ENCODE results near the gene MRC1. TPM values are rescaled to one million over a fixed set of nuclear protein-coding genes. Genes with fewer than 3 reads are reported as not detected.

The MRC1 gene
- total and polyA plus RNA-seq, 10 of the 15 experiments (the other 5 are each of a cell fraction or from before 2014, with no cell fraction given), result 0.01 to 0.21 (median 0.03) TPM; not detected in 5

DNA sequence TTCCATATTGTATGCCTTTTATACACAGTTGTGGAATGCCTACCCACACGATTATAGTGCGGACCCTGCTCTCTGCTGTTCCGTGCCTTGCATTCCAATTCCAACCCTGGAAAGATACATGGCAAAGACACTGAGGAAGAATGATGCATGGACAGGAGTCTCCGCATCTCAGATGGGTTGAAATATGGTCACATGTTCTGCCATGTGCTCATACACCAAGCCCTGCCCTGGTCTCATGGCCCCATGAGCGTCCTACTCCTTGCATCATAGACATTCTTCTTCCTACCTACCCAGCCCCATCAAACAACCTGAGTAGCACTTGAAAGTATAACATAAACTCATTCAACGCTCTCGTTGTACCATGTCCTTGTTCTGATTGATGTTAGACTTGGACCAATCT lies 148.9 kb downstream of the MRC1 start (continued):
- no peak for TF ChIP-seq MYC (IDR thresholded peaks at IDR 0.05; ENCODE audit: insufficient read depth, insufficient read length, insufficient replicate concordance, low read length, severe bottlenecking)
- TF ChIP-seq EZH2 (IDR thresholded peaks at IDR 0.05; ENCODE audit: borderline replicate concordance, control insufficient read depth, low read depth, low read length), result no peak
- TF ChIP-seq, protein P1, sequence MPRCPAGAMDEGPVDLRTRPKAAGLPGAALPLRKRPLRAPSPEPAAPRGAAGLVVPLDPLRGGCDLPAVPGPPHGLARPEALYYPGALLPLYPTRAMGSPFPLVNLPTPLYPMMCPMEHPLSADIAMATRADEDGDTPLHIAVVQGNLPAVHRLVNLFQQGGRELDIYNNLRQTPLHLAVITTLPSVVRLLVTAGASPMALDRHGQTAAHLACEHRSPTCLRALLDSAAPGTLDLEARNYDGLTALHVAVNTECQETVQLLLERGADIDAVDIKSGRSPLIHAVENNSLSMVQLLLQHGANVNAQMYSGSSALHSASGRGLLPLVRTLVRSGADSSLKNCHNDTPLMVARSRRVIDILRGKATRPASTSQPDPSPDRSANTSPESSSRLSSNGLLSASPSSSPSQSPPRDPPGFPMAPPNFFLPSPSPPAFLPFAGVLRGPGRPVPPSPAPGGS (IDR thresholded peaks at IDR 0.05; ENCODE audit: borderline replicate concordance, insufficient read depth, low read depth, low read length, poor library complexity, severe bottlenecking), result no peak
- no peak for TF ChIP-seq SMAD5 (IDR thresholded peaks at IDR 0.05; ENCODE audit: low read depth)

- FAIRE-seq, result no peak
- no peak overlapping the region for H3K4me2 ChIP-seq (ENCODE audit: control insufficient read depth, insufficient read depth)
- no peaks in the 10 kb centered on the region for H3K4me1 ChIP-seq (ENCODE audit: control insufficient read depth, insufficient read depth, low read length)
- no peaks in the 10 kb centered on the region for H3K79me2 ChIP-seq (ENCODE audit: control insufficient read depth, insufficient read depth, low read length)
- no peaks in the 10 kb centered on the region for H3K27me3 ChIP-seq (replicated peaks in 1 of 2; ENCODE audit: control insufficient read depth in 2 of 2, insufficient read depth in 2 of 2, low read length in 1 of 2)
- ChIA-PET SMC1A (ENCODE audit: uncharacterized antibody, unreplicated experiment) (no interaction called here), CTCF (no interaction called here), POLR2A (no interaction called here), RAD21 (ENCODE audit: unreplicated experiment) (no interaction called here)
- no TSS peak for BruUV-seq (replicated peaks)
- TF ChIP-seq EGR1 (IDR thresholded peaks at IDR 0.05; ENCODE audit: borderline replicate concordance in 1 of 2, low read depth in 2 of 2, low read length in 2 of 2) (no peak), ZBTB33 (IDR thresholded peaks at IDR 0.05) (no peak)
- H3K4me3 ChIP-seq, result no peak overlapping the region
- H3K9me3 ChIP-seq (replicated peaks; ENCODE audit: control insufficient read depth, insufficient read depth, low read length), result no peaks in the 10 kb centered on the region
- H4K20me1 ChIP-seq (ENCODE audit: control insufficient read depth, insufficient read depth), result no peaks in the 10 kb centered on the region
- 3% methylated on average over 2 of the region's 2 CpGs for WGBS (ENCODE audit: insufficient coverage, insufficient replicate concordance, low lambda C conversion rate, missing lambda C conversion rate)
- no peaks in the 10 kb centered on the region for H3K36me3 ChIP-seq (ENCODE audit: control insufficient read depth in 2 of 2, insufficient read depth in 2 of 2, low read length in 1 of 2)
- intact Hi-C loops (cut with micrococcal nuclease; ENCODE audit: unreplicated experiment) (no loop called here), in situ Hi-C loops (cut with MboI) (no loop called here)
- H2AFZ ChIP-seq (ENCODE audit: control insufficient read depth, low read depth, low read length), result no peak overlapping the region
- H3K27ac ChIP-seq (ENCODE audit: control insufficient read depth, insufficient read depth), result no peak overlapping the region
- H3K9ac ChIP-seq (ENCODE audit: control insufficient read depth, insufficient read depth, low read length), result no peak overlapping the region
- no peak for DNase-seq (ENCODE audit: low read depth, low spot score)
- no peak for ATAC-seq
These were observed 150.7 kb downstream of the MRC1 start for GRCh38 chr10:17959870-17960269.

MicroRNAs encoded within 50 kb of the gene (microRNA counts, 767-probe panel; counts per million panel counts)
- 977 counts per million, percentile 26 among the panel's probes with 10 or more counts for microRNA hsa-miR-511

Small RNAs within 50 kb of the gene (microRNA-seq; reads per million reads assigned to microRNA genes)
- gene MIR511, result not detected

Small RNAs within 50 kb of the gene (small RNA-seq; reads per million reads assigned to genes)
- not detected for gene MIR511

Other genes with a start within 250 kb of the MRC1 start
- 1.2 and 1.5 TPM in 2 replicates for gene HACD1, start 192.0 kb upstream of the MRC1 start, total RNA-seq (2014; rRNA removed)
- 0.22 and 1.1 TPM in 2 replicates for gene HACD1, start 192.0 kb upstream of the MRC1 start, total RNA-seq (2014; rRNA removed; fragmentation: Illumina TruSeq; extraction: Trizol)
- gene HACD1, start 192.0 kb upstream of the MRC1 start, total RNA-seq (2021), result 0.38 and 0.80 TPM in 2 replicates
- 1.5 and 1.6 TPM in 2 replicates for gene HACD1, start 192.0 kb upstream of the MRC1 start, polyA plus RNA-seq (2011; rRNA removed)
- gene HACD1, start 192.0 kb upstream of the MRC1 start, polyA plus RNA-seq (2014; fragmentation: Illumina TruSeq; extraction: Trizol), result 0.57 and 1.5 TPM in 2 replicates
- under 1 TPM in 1 of 2 experiments, not detected in 1; 0.29 TPM for gene HACD1, start 192.0 kb upstream of the MRC1 start, polyA plus RNA-seq (2014; fragmentation: Nextera tagmentation; extraction: Ambion mirVana)
- 1.3 and 2.6 TPM in 2 replicates for gene HACD1, start 192.0 kb upstream of the MRC1 start, polyA plus RNA-seq (2014; rRNA removed)
- under 1 TPM; 0.78 to 0.96 TPM for gene HACD1, start 192.0 kb upstream of the MRC1 start, polyA plus RNA-seq (2016; fragmentation: Nextera tagmentation; extraction: Ambion mirVana)
- gene STAM, start 165.2 kb upstream of the MRC1 start, total RNA-seq (2014; rRNA removed), result 11.1 and 11.5 TPM in 2 replicates
- gene STAM, start 165.2 kb upstream of the MRC1 start, total RNA-seq (2014; rRNA removed; fragmentation: Illumina TruSeq; extraction: Trizol), result 14.7 and 15.1 TPM in 2 replicates
- gene STAM, start 165.2 kb upstream of the MRC1 start, total RNA-seq (2021), result 11.3 and 14.2 TPM in 2 replicates
- gene STAM, start 165.2 kb upstream of the MRC1 start, polyA plus RNA-seq (2011; rRNA removed), result 15.9 and 18.9 TPM in 2 replicates
- 15.5 and 16.0 TPM in 2 replicates for gene STAM, start 165.2 kb upstream of the MRC1 start, polyA plus RNA-seq (2014; fragmentation: Illumina TruSeq; extraction: Trizol)
- gene STAM, start 165.2 kb upstream of the MRC1 start, polyA plus RNA-seq (2014; fragmentation: Nextera tagmentation; extraction: Ambion mirVana), result 1 to 10 TPM; 8.8 to 9.6 TPM
- gene STAM, start 165.2 kb upstream of the MRC1 start, polyA plus RNA-seq (2014; rRNA removed), result 9.3 and 9.7 TPM in 2 replicates
- 10 to 100 TPM; 14.6 to 15.8 TPM for gene STAM, start 165.2 kb upstream of the MRC1 start, polyA plus RNA-seq (2016; fragmentation: Nextera tagmentation; extraction: Ambion mirVana)
- not detected in 2 replicates for gene TMEM236, start 57.1 kb upstream of the MRC1 start, total RNA-seq (2014; rRNA removed)
- gene TMEM236, start 57.1 kb upstream of the MRC1 start, total RNA-seq (2014; rRNA removed; fragmentation: Illumina TruSeq; extraction: Trizol), result not detected in 2 replicates
- not detected in 2 replicates for gene TMEM236, start 57.1 kb upstream of the MRC1 start, total RNA-seq (2021)
- gene TMEM236, start 57.1 kb upstream of the MRC1 start, polyA plus RNA-seq (2011; rRNA removed), result 0.01 and 0.03 TPM in 2 replicates
- not detected in 2 replicates for gene TMEM236, start 57.1 kb upstream of the MRC1 start, polyA plus RNA-seq (2014; fragmentation: Illumina TruSeq; extraction: Trizol)
- gene TMEM236, start 57.1 kb upstream of the MRC1 start, polyA plus RNA-seq (2014; fragmentation: Nextera tagmentation; extraction: Ambion mirVana), result not detected
- not detected in 2 replicates for gene TMEM236, start 57.1 kb upstream of the MRC1 start, polyA plus RNA-seq (2014; rRNA removed)
- not detected for gene TMEM236, start 57.1 kb upstream of the MRC1 start, polyA plus RNA-seq (2016; fragmentation: Nextera tagmentation; extraction: Ambion mirVana)
- gene SLC39A12, start 142.6 kb downstream of the MRC1 start, total RNA-seq (2014; rRNA removed), result 0.68 and 1.1 TPM in 2 replicates
- 0.60 and 0.94 TPM in 2 replicates for gene SLC39A12, start 142.6 kb downstream of the MRC1 start, total RNA-seq (2014; rRNA removed; fragmentation: Illumina TruSeq; extraction: Trizol)
- gene SLC39A12, start 142.6 kb downstream of the MRC1 start, total RNA-seq (2021), result 0.64 and 0.67 TPM in 2 replicates
- not detected in 2 replicates for gene SLC39A12, start 142.6 kb downstream of the MRC1 start, polyA plus RNA-seq (2011; rRNA removed)
- gene SLC39A12, start 142.6 kb downstream of the MRC1 start, polyA plus RNA-seq (2014; fragmentation: Illumina TruSeq; extraction: Trizol), result 0.81 and 1.1 TPM in 2 replicates
- gene SLC39A12, start 142.6 kb downstream of the MRC1 start, polyA plus RNA-seq (2014; fragmentation: Nextera tagmentation; extraction: Ambion mirVana), result 1 to 10 TPM; 1.3 to 1.5 TPM
- 0.52 and 0.53 TPM in 2 replicates for gene SLC39A12, start 142.6 kb downstream of the MRC1 start, polyA plus RNA-seq (2014; rRNA removed)
- under 1 TPM; 0.47 TPM for gene SLC39A12, start 142.6 kb downstream of the MRC1 start, polyA plus RNA-seq (2016; fragmentation: Nextera tagmentation; extraction: Ambion mirVana)

Measured in GM12878 (cell line).